CD14-positive monocyte (primary cell): ENCODE data around the gene SLC2A14. TPM values are rescaled to one million over a fixed set of nuclear protein-coding genes. Genes with fewer than 3 reads are reported as not detected.
"Not testable (repeated sequence)": the region's sequence is repeated elsewhere in the genome, so short reads cannot be mapped to it uniquely, and the experiment has no call there.

Source experiments
- DNase-seq, 3 donors: peaks; one replicate each; pipeline ENCODE4 v3.0.0-alpha.2; 2011 to 2022
- H2AFZ ChIP-seq: 2 replicates; pipeline ENCODE4 v1.6.0; 2012; ENCODE audit warnings: mild to moderate bottlenecking, low read depth, low read length, inconsistent platforms; ENCODE audit not compliant: insufficient read depth, poor library complexity, severe bottlenecking
- H3K27ac ChIP-seq, 2 donors: 1 replicate in 1 of 2; 2 replicates in 1 of 2; pipeline ENCODE4 v1.5.1; 2012 to 2013; ENCODE audit warnings: low read length in 2 of 2, control low read depth in 1 of 2, inconsistent platforms in 1 of 2, low read depth in 1 of 2, mild to moderate bottlenecking in 1 of 2
- H3K27me3 ChIP-seq, 2 donors: one replicate each; pipeline versions ENCODE4 v1.6.0 to v1.6.1; 2011 to 2013; ENCODE audit warnings: low read length in 2 of 2; ENCODE audit not compliant: control insufficient read depth in 2 of 2, insufficient read depth in 2 of 2
- H3K36me3 ChIP-seq, 2 donors: replicated peaks in 1 of 2; 1 replicate in 1 of 2; 2 replicates in 1 of 2; pipeline versions ENCODE4 v1.5.1 to v1.6.1; 2012 to 2013; ENCODE audit warnings: low read length in 2 of 2, control low read depth in 1 of 2, inconsistent platforms in 1 of 2, mild to moderate bottlenecking in 1 of 2; ENCODE audit not compliant: insufficient read depth in 2 of 2, control insufficient read depth in 1 of 2
- H3K4me1 ChIP-seq, 2 donors: 1 replicate in 1 of 2; 2 replicates in 1 of 2; pipeline versions ENCODE4 v1.5.1 to v1.6.1; 2012 to 2013; ENCODE audit warnings: low read length in 2 of 2, control low read depth in 1 of 2, inconsistent platforms in 1 of 2, mild to moderate bottlenecking in 1 of 2, moderate library complexity in 1 of 2; ENCODE audit not compliant: insufficient read depth in 2 of 2, control insufficient read depth in 1 of 2
- H3K4me2 ChIP-seq: replicated peaks from 2 replicates; pipeline ENCODE3; 2012; ENCODE audit warnings: low read length, moderate library complexity, mild to moderate bottlenecking; ENCODE audit not compliant: poor library complexity, severe bottlenecking; ENCODE audit errors: extremely low read depth
- H3K4me3 ChIP-seq, 3 experiments: fragments of 200-600 bp in 1 of 3; sonication (generic) in 1 of 3; replicated peaks in 1 of 3; 1 replicate in 2 of 3; 2 replicates in 1 of 3; pipeline ENCODE4 v1.5.1; 2011 to 2013; ENCODE audit warnings: low read length in 3 of 3, mild to moderate bottlenecking in 3 of 3, control low read depth in 2 of 3, low read depth in 2 of 3, inconsistent platforms in 1 of 3, moderate library complexity in 1 of 3
- H3K79me2 ChIP-seq: 2 replicates; pipeline ENCODE4 v1.6.0; 2012; ENCODE audit warnings: mild to moderate bottlenecking, control low read depth, inconsistent platforms, low read length, moderate library complexity; ENCODE audit not compliant: insufficient read depth
- H3K9ac ChIP-seq: 2 replicates; pipeline ENCODE4 v1.6.0; 2017; ENCODE audit warnings: low read length, mild to moderate bottlenecking; ENCODE audit not compliant: insufficient read depth, poor library complexity, severe bottlenecking
- H3K9me3 ChIP-seq, 2 donors: replicated peaks in 1 of 2; 1 replicate in 1 of 2; 2 replicates in 1 of 2; pipeline versions ENCODE4 v1.5.1 to v1.6.1; 2012 to 2013; ENCODE audit warnings: low read length in 2 of 2, control low read depth in 1 of 2; ENCODE audit not compliant: control insufficient read depth in 1 of 2, insufficient read depth in 1 of 2
- H4K20me1 ChIP-seq: 2 replicates; pipeline ENCODE4 v1.6.0; 2012; ENCODE audit warnings: mild to moderate bottlenecking, low read length, control low read depth, moderate library complexity; ENCODE audit not compliant: insufficient read depth
- H3K27ac Mint-ChIP-seq, 7 donors: one replicate each; pipeline ENCODE4 v1.8.0; 2020; ENCODE audit warnings: mild to moderate bottlenecking in 7 of 7, mixed read lengths in 7 of 7, moderate library complexity in 6 of 7, inconsistent platforms in 2 of 7
- H3K27me3 Mint-ChIP-seq, 3 donors: one replicate each; pipeline ENCODE4 v1.8.0; 2021 to 2022; ENCODE audit warnings: low read depth in 3 of 3, mild to moderate bottlenecking in 3 of 3, mixed read lengths in 3 of 3, moderate library complexity in 3 of 3, inconsistent platforms in 1 of 3
- H3K36me3 Mint-ChIP-seq, 2 donors: one replicate each; pipeline ENCODE4 v1.8.0; 2020; ENCODE audit warnings: mixed read lengths in 2 of 2, inconsistent platforms in 1 of 2, mild to moderate bottlenecking in 1 of 2
- H3K4me1 Mint-ChIP-seq: one replicate; pipeline ENCODE4 v1.8.0; 2020; ENCODE audit warnings: mild to moderate bottlenecking, mixed read lengths
- H3K4me3 Mint-ChIP-seq, 2 donors: one replicate each; pipeline ENCODE4 v1.8.0; 2020; ENCODE audit warnings: mild to moderate bottlenecking in 2 of 2, mixed read lengths in 2 of 2, moderate library complexity in 1 of 2
- H3K9me3 Mint-ChIP-seq, 7 donors: one replicate each; pipeline ENCODE4 v1.8.0; 2020 to 2022; ENCODE audit warnings: mixed read lengths in 7 of 7, mild to moderate bottlenecking in 6 of 7, moderate library complexity in 6 of 7, inconsistent platforms in 2 of 7
- CTCF ChIP-seq: fragments of 200-600 bp; IDR thresholded peaks from one replicate; pipeline ENCODE4 v1.8.0; 2022; ENCODE audit warnings: antibody characterized with exemption, mild to moderate bottlenecking
- WGBS: methylation state at CpG from one replicate; pipeline ENCODE4 v1.1.5; 2013; ENCODE audit warnings: missing lambda C conversion rate; ENCODE audit not compliant: insufficient coverage; 5-methylcytosine and 5-hydroxymethylcytosine counted together
- intact Hi-C, 2 donors: fragments of 100-400 bp; cut with micrococcal nuclease; formaldehyde crosslinking; loops; one replicate each; pipeline versions ENCODE4 v1.15.0 to v1.15.1; 2023
- polyA plus RNA-seq, 3 donors: library from polyadenylated mRNA; depleted of rRNA in 1 of 3; unstranded in 2 of 3; stranded (reverse) in 1 of 3; fragments of 300-500 nt in 2 of 3; fragments of >200 nt in 1 of 3; fragmentation: Illumina TruSeq in 2 of 3; gene quantifications; 1 replicate in 2 of 3; 2 replicates in 1 of 3; pipeline ENCODE4 v1.2.3, GENCODE V29; 2012 to 2021

The SLC2A14 gene
- polyA plus RNA-seq, 3 donors = 0.21 to 3.1 (median 0.29) TPM

DNA sequence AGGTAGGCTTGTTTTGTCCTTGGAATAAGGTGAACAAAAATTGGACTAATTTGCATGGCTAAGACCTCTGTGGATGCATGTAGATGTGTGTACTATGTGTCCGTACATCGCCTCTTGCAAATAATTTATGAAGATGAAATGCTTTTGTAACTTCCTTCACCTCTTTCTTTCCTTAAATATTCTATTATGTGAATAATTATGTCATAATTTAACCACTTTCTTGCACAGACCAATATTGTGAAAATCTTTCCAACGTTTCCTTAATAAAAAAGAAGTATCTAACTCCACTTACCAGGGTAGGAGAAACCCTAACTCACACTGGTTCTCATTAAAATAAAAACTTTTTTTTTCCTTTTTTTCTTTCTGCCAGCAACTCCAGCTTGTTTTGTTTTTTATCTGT, 79.5 kb downstream of the SLC2A14 start:
- Histone ChIP-seq H2AFZ (no peak overlapping the region), H3K27ac (peak overlapping the region in 1 of 2 donors; percentile 20), H3K27me3 (no peaks in the 10 kb centered on the region), H3K4me1 (peaks cover 41 to 48% of the 10 kb centered on the region in 2 donors), H3K79me2 (no peaks in the 10 kb centered on the region), H3K4me3 (peak overlapping the region in 1 of 3 experiments; percentile 12), H3K9ac (no peak overlapping the region), H3K36me3 (no peaks in the 10 kb centered on the region), H4K20me1 (no peaks in the 10 kb centered on the region), H3K4me2 (peak overlapping the region; percentile 36), H3K9me3 (no peaks in the 10 kb centered on the region)
- intact Hi-C loops = no loop called here
- Mint-ChIP-seq H3K27me3 (peaks cover 0 to 2% (median 0%) of the 10 kb centered on the region in 3 donors), H3K27ac (peak overlapping the region; percentile 5 to 83 (median 51)), H3K9me3 (peaks cover 0 to 2% (median 0%) of the 10 kb centered on the region in 7 donors), H3K4me1 (peaks cover 61% of the 10 kb centered on the region), H3K4me3 (peak overlapping the region in 1 of 2 donors; percentile 62), H3K36me3 (no peaks in the 10 kb centered on the region)
- no CpG with 5 or more reads among the region's 3 CpGs for WGBS
- peak in 1 of 3 donors; percentile 10 for DNase-seq
- no peak for TF ChIP-seq CTCF

GRCh38 chr12:7788884-7789528, 83.7 kb downstream of the SLC2A14 start, which contains the start of gene NANOG:
TSS of gene NANOG (plus strand) at chr12:7789402. CDS start at chr12:7789615, 213 bp downstream.
- H3K36me3 ChIP-seq, H3K27me3 ChIP-seq, DNase-seq, intact Hi-C loops, H3K9me3 Mint-ChIP-seq, H3K9ac ChIP-seq, H4K20me1 ChIP-seq, H3K79me2 ChIP-seq, H3K27me3 Mint-ChIP-seq, H3K36me3 Mint-ChIP-seq, H3K9me3 ChIP-seq: not testable (repeated sequence)
- peaks cover 67% of the 10 kb centered on the region for H3K4me1 Mint-ChIP-seq
- H3K4me2 ChIP-seq = peak within 1 kb of the TSS; percentile 55
- peaks cover 54 to 59% of the 10 kb centered on the region in 2 donors for H3K4me1 ChIP-seq
- peak within 1 kb of the TSS in 1 of 3 experiments; percentile 39 for H3K4me3 ChIP-seq
- peak within 1 kb of the TSS in 5 of 7 donors; percentile 31 to 83 (median 75) for H3K27ac Mint-ChIP-seq
- H3K4me3 Mint-ChIP-seq = peak within 1 kb of the TSS in 1 of 2 donors; percentile 89
- H2AFZ ChIP-seq = peak within 1 kb of the TSS; percentile 71
- H3K27ac ChIP-seq = peak within 1 kb of the TSS in 1 of 2 donors; percentile 29
- WGBS = no CpG with 5 or more reads among the region's 13 CpGs
